HG02763 (cell line): Measurements from ENCODE around the gene CLK3.
"Not testable (repeated sequence)": the region's sequence is repeated elsewhere in the genome, so short reads cannot be mapped to it uniquely, and the experiment has no call there.

Source experiments
- ATAC-seq: cut with Tn5 transposase; IDR thresholded peaks from one replicate; pipeline ENCODE4 v1.9.1; 2021; ENCODE audit warnings: mild to moderate bottlenecking, moderate library complexity; ENCODE audit not compliant: unreplicated experiment

The CLK3 gene

GRCh38 chr15:74620636-74621545 lies 5.3 kb downstream of the CLK3 start:
- no peak for ATAC-seq

- no peak for ATAC-seq
These were observed 5.9 kb downstream of the CLK3 start for GRCh38 chr15:74621546-74621920.

GRCh38 chr15:74621936-74622335 lies 6.3 kb downstream of the CLK3 start:
- no peak for ATAC-seq

- ATAC-seq = no peak
These were observed 7.1 kb downstream of the CLK3 start for GRCh38 chr15:74622758-74623157.

- ATAC-seq = no peak
These were observed 8.5 kb downstream of the CLK3 start for GRCh38 chr15:74624020-74624602.

- no peak for ATAC-seq
These were observed 10.1 kb downstream of the CLK3 start for GRCh38 chr15:74625693-74626092.

GRCh38 chr15:74626336-74626735 lies 10.7 kb downstream of the CLK3 start:
- no peak for ATAC-seq

GRCh38 chr15:74626752-74627692 lies 11.4 kb downstream of the CLK3 start:
- peak; percentile 58 for ATAC-seq

- no peak for ATAC-seq
These were observed 12.1 kb downstream of the CLK3 start for GRCh38 chr15:74627766-74628165.

GRCh38 chr15:74628199-74628598 lies 12.6 kb downstream of the CLK3 start:
- ATAC-seq = no peak

GRCh38 chr15:74628949-74629348 lies 13.3 kb downstream of the CLK3 start:
- ATAC-seq = no peak

- not testable (repeated sequence) for ATAC-seq
These were observed 14.1 kb downstream of the CLK3 start for GRCh38 chr15:74629696-74630095.

GRCh38 chr15:74630284-74631086 lies 14.8 kb downstream of the CLK3 start:
- ATAC-seq = no peak

- no peak for ATAC-seq
These were observed 15.4 kb downstream of the CLK3 start for GRCh38 chr15:74631087-74631385.

GRCh38 chr15:74631408-74631807 lies 15.8 kb downstream of the CLK3 start:
- no peak for ATAC-seq

- no peak for ATAC-seq
These were observed 16.4 kb downstream of the CLK3 start for GRCh38 chr15:74631935-74632560.

GRCh38 chr15:74632601-74633000 lies 17.0 kb downstream of the CLK3 start:
- no peak for ATAC-seq

GRCh38 chr15:74633781-74634180 lies 18.1 kb downstream of the CLK3 start:
- ATAC-seq = no peak

- no peak for ATAC-seq
These were observed 19.6 kb downstream of the CLK3 start for GRCh38 chr15:74635228-74635627.

- no peak for ATAC-seq
These were observed 21.3 kb downstream of the CLK3 start for GRCh38 chr15:74636984-74637383.
